ENCODE data around the gene ITGA2B.
A peak's percentile ranks its signal among the peaks of the same experiment; 100 is the strongest.
"Not testable (repeated sequence)": the region's sequence is repeated elsewhere in the genome, so short reads cannot be mapped to it uniquely, and the experiment has no call there.

The ITGA2B gene

DNA sequence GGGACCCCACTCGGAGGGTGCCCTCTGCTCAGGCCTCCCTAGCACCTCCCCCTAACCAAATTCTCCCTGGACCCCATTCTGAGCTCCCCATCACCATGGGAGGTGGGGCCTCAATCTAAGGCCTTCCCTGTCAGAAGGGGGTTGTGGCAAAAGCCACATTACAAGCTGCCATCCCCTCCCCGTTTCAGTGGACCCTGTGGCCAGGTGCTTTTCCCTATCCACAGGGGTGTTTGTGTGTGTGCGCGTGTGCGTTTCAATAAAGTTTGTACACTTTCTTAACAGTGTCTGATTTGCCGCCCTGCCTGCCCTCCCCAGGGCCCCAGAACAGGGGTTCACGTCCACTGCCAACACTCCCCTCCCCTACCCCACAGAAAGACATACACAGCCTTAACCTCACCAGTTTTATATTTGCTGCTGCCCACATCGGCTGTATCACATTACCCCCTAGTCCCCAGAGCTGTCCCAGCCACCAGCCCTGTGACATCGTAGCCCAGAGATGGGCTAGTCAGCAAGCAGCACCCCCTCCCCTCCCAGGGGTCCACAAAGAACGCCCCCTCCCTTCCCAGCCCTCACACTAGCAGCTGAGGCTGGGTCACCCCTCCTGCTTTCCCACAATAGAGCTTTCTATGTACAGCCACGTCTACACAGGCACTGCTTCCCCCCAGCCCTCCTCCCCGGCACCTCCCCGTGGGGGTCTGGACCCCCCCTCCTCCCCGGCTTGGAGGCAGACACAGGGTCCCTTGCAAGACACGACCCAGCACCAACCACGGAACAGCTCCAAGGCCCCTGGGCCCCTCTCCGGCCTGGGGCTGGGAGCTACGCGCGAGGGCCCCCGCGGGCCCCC is 36.4 kb downstream of the ITGA2B start:
- no peak for DNase-seq (ENCODE audit: extremely low read depth in 1 of 2, low read depth in 1 of 2)

- DNase-seq (ENCODE audit: extremely low read depth in 1 of 2, low read depth in 1 of 2): no peak
Measured at GRCh38 chr17:44351961-44352827, 37.3 kb downstream of the ITGA2B start.

DNA sequence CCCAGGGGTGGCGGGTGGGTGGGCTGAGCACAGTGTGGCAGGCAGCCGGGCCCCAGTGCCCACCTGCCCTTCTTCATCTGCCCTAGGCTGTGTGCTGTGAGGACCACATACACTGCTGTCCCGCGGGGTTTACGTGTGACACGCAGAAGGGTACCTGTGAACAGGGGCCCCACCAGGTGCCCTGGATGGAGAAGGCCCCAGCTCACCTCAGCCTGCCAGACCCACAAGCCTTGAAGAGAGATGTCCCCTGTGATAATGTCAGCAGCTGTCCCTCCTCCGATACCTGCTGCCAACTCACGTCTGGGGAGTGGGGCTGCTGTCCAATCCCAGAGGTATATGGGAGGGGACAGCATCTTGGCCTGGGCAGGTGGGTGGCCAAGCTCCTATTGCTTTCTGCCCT is 38.0 kb downstream of the ITGA2B start:
- no peak for DNase-seq (ENCODE audit: extremely low read depth in 1 of 2, low read depth in 1 of 2)

GRCh38 chr17:44350733-44351226 is 38.7 kb downstream of the ITGA2B start:
- peak; percentile 47 to 56 for DNase-seq (ENCODE audit: extremely low read depth in 1 of 2, low read depth in 1 of 2)

GRCh38 chr17:44349553-44350070 is 39.8 kb downstream of the ITGA2B start:
- no peak for DNase-seq (ENCODE audit: extremely low read depth in 1 of 2, low read depth in 1 of 2)

DNA sequence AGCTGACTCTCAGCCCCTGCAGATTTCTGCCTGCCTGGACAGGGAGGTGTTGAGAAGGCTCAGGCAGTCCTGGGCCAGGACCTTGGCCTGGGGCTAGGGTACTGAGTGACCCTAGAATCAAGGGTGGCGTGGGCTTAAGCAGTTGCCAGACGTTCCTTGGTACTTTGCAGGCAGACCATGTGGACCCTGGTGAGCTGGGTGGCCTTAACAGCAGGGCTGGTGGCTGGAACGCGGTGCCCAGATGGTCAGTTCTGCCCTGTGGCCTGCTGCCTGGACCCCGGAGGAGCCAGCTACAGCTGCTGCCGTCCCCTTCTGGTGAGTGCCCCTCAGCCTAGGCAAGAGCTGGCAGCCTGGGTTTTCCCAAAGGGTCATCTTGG is 40.5 kb downstream of the ITGA2B start:
- no peak for DNase-seq (ENCODE audit: extremely low read depth in 1 of 2, low read depth in 1 of 2)

GRCh38 chr17:44348234-44348987 is 41.0 kb downstream of the ITGA2B start:
- DNase-seq (ENCODE audit: extremely low read depth in 1 of 2, low read depth in 1 of 2): no peak

GRCh38 chr17:44347206-44348055 is 42.0 kb downstream of the ITGA2B start:
- not testable (repeated sequence) for DNase-seq (ENCODE audit: extremely low read depth in 1 of 2, low read depth in 1 of 2)

GRCh38 chr17:44346064-44346844 is 43.2 kb downstream of the ITGA2B start:
- no peak for DNase-seq (ENCODE audit: extremely low read depth in 1 of 2, low read depth in 1 of 2)

GRCh38 chr17:44345454-44346026 is 43.9 kb downstream of the ITGA2B start:
- no peak for DNase-seq (ENCODE audit: extremely low read depth in 1 of 2, low read depth in 1 of 2)

- DNase-seq (ENCODE audit: extremely low read depth in 1 of 2, low read depth in 1 of 2): peak; percentile 60 to 85
Measured at GRCh38 chr17:44344939-44345453, 44.5 kb downstream of the ITGA2B start, which contains the start of gene GRN. TSS of gene GRN (plus strand) at chr17:44345302. CDS start at chr17:44349165, 3,863 bp downstream.

GRCh38 chr17:44343510-44344209 is 45.8 kb downstream of the ITGA2B start:
- DNase-seq (ENCODE audit: extremely low read depth in 1 of 2, low read depth in 1 of 2): no peak

- DNase-seq (ENCODE audit: extremely low read depth in 1 of 2, low read depth in 1 of 2): not testable (repeated sequence)
Measured at GRCh38 chr17:44340553-44340952, 48.9 kb downstream of the ITGA2B start.

DNA sequence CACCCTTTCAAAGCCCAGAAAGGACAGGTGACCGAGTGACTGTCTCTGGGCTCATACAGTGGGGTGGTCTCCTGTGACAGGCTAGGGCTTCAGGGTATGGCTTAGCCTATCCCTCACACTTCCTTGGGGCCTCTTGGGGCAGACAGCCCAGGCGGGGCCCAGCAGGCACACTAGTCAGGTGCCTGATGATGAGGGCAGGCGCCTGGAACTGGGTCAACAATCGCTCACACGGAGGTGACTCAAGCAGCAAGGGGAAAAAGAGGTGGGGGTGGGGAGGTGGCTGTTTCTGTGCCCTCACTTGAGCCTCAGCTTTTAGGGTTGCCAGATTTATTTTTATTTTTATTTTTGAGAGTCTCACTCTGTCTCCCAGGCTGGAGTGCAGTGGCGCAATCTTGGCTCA is 50.7 kb downstream of the ITGA2B start:
- DNase-seq (ENCODE audit: extremely low read depth in 1 of 2, low read depth in 1 of 2): no peak

DNA sequence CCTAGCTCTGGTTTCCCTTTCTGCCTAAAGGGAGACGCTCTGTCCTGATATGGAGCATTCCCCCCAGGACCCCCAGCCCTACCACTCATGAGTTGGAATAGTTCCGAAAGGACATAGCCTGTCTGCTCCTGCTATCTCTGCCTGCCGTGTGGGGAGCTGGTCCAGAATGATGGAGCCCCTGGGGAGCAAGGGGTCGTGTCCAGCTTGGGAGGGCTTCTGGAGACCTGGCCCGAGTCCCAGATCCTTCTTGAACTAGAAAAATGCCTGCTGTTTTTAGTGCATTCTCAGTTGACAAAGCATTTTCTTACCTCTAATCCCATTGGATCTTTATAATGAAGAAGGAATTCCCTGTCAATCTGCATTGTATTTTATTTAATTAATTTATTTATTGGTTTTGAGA is 53.5 kb downstream of the ITGA2B start:
- no peak for DNase-seq (ENCODE audit: extremely low read depth in 1 of 2, low read depth in 1 of 2)

DNA sequence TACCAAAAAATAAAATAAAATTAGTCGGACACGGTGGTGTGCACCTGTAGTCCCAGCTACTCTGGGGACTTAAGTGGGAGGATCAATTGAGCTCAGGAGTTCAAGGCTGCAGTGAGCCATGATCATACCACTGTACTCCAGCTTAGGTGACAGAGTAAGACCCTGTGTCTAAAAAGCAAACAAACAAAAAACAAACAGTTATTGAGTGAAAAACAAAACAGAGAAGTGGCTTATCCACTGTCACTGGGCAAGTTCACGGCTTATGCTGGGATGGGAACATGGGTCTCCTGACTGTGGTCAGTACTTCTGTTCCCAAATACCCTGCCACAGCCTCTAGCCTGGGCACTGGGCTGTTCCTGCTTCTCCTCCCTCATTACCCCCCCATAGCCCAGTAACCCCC is 53.9 kb downstream of the ITGA2B start:
- no peak for DNase-seq (ENCODE audit: extremely low read depth in 1 of 2, low read depth in 1 of 2)

- DNase-seq (ENCODE audit: extremely low read depth in 1 of 2, low read depth in 1 of 2): no peak
Measured at GRCh38 chr17:44334727-44335126, 54.7 kb downstream of the ITGA2B start.

DNA sequence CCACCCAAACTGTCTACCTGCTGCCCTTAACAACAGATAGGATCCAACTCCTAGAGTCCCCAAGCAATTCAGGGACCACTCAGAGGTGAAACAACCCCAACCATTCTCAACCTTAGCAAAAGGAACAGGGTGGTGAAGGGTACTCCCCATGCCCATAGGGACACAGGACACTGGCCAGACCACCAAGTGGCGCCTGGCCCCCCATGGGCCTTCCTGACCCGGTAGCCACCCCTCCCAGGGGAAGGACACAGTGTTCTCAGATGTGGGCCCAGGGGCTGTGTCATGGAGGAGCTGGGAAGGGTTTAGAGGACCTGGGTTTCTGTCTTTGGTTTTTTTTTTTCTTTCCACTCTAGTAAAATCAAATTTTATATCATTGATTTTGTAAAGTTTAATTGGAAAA is 55.1 kb downstream of the ITGA2B start:
- no peak for DNase-seq (ENCODE audit: extremely low read depth in 1 of 2, low read depth in 1 of 2)
